ENCODE measurements around the gene GCAT.

GCAT gene

GRCh38 chr22:37807410-37808293 is at the start of gene GCAT:
GCAT (plus strand) TSS chr22:37807934; CDS start chr22:37807968, 34 bp downstream.
- peak; percentile 92 for DNase-seq

- no peak for DNase-seq
Measured at GRCh38 chr22:37758694-37759093, 49.0 kb upstream of the GCAT start.

- no peak for DNase-seq
Measured at GRCh38 chr22:37759281-37759680, 48.5 kb upstream of the GCAT start.

- DNase-seq, result no peak
Measured at GRCh38 chr22:37760152-37760551, 47.6 kb upstream of the GCAT start.

- no peak for DNase-seq
Measured at GRCh38 chr22:37762389-37762836, 45.3 kb upstream of the GCAT start.

GRCh38 chr22:37763012-37763411 is 44.7 kb upstream of the GCAT start:
- no peak for DNase-seq

GRCh38 chr22:37763652-37764051 is 44.1 kb upstream of the GCAT start:
- DNase-seq, result no peak

- no peak for DNase-seq
Measured at GRCh38 chr22:37764622-37765021, 43.1 kb upstream of the GCAT start.

- no peak for DNase-seq
Measured at GRCh38 chr22:37765498-37765897, 42.2 kb upstream of the GCAT start.

GRCh38 chr22:37765953-37766576 is 41.7 kb upstream of the GCAT start:
- DNase-seq, result no peak

- no peak for DNase-seq
Measured at GRCh38 chr22:37768273-37768672, 39.5 kb upstream of the GCAT start.

GRCh38 chr22:37769056-37769455 is 38.7 kb upstream of the GCAT start:
- DNase-seq, result no peak

GRCh38 chr22:37771081-37771480 is 36.7 kb upstream of the GCAT start:
- no peak for DNase-seq

GRCh38 chr22:37771702-37772427 is 35.9 kb upstream of the GCAT start:
- no peak for DNase-seq

GRCh38 chr22:37774728-37775127 is 33.0 kb upstream of the GCAT start:
- no peak for DNase-seq

- DNase-seq, result no peak
Measured at GRCh38 chr22:37775785-37776638, 31.7 kb upstream of the GCAT start.

GRCh38 chr22:37776639-37777005 is 31.1 kb upstream of the GCAT start:
- DNase-seq, result no peak

GRCh38 chr22:37777122-37777687 is 30.5 kb upstream of the GCAT start:
- no peak for DNase-seq

- no peak for DNase-seq
Measured at GRCh38 chr22:37778370-37779009, 29.2 kb upstream of the GCAT start.

- DNase-seq, result no peak
Measured at GRCh38 chr22:37781434-37782059, 26.2 kb upstream of the GCAT start.
